Vagina (tissue), 2 donors: ENCODE results near the gene CFAP299.

Experiments used
- CTCF ChIP-seq, 3 experiments: fragments of 450-650 bp in 2 of 3; fragments of 200-600 bp in 1 of 3; sonication (generic) in 1 of 3; IDR thresholded peaks; one replicate each; pipeline ENCODE4 v1.5.1; 2017 to 2019; ENCODE audit warnings: antibody characterized with exemption in 3 of 3, mild to moderate bottlenecking in 2 of 3, moderate library complexity in 2 of 3
- POLR2A ChIP-seq, 2 donors: fragments of 450-650 bp; IDR thresholded peaks; one replicate each; pipeline ENCODE4 v1.6.1; 2017; ENCODE audit warnings: antibody characterized with exemption in 2 of 2, mild to moderate bottlenecking in 2 of 2, moderate library complexity in 2 of 2
- POLR2AphosphoS5 ChIP-seq, 2 donors: sonication (generic); formaldehyde crosslinking; IDR thresholded peaks; one replicate each; pipeline ENCODE4 v1.9.0; 2017; ENCODE audit warnings: antibody characterized with exemption in 2 of 2, mild to moderate bottlenecking in 2 of 2, low read depth in 1 of 2; ENCODE audit not compliant: insufficient read depth in 1 of 2

GRCh38 chr4:80307183-80307735, 28.3 kb upstream of the CFAP299 start:
- no peak for TF ChIP-seq CTCF (IDR thresholded peaks at IDR 0.05)
- TF ChIP-seq POLR2A (IDR thresholded peaks at IDR 0.05), result no peak
- TF ChIP-seq POLR2AphosphoS5 (IDR thresholded peaks at IDR 0.05; ENCODE audit: insufficient read depth in 1 of 2, low read depth in 1 of 2), result no peak
